Measurements from ENCODE around the gene KCNS1. TPM values are rescaled to one million over a fixed set of nuclear protein-coding genes. Genes with fewer than 3 reads are reported as not detected.

The KCNS1 gene
- total RNA-seq, 1 experiment from 2014 or later, result 1.2 TPM

GRCh38 chr20:45070932-45071632 is 29.8 kb downstream of the KCNS1 start (continued):
- no peak for TF ChIP-seq HMGXB4 (CRISPR knock-in tag; IDR thresholded peaks at IDR 0.05)
- no peak for TF ChIP-seq JAZF1 (CRISPR knock-in tag; IDR thresholded peaks at IDR 0.05)
- no peak for TF ChIP-seq GRHL2 (CRISPR knock-in tag; IDR thresholded peaks at IDR 0.05; ENCODE audit: insufficient replicate concordance, severe bottlenecking)
- no peak for TF ChIP-seq MLX (CRISPR knock-in tag; IDR thresholded peaks at IDR 0.05)

DNA sequence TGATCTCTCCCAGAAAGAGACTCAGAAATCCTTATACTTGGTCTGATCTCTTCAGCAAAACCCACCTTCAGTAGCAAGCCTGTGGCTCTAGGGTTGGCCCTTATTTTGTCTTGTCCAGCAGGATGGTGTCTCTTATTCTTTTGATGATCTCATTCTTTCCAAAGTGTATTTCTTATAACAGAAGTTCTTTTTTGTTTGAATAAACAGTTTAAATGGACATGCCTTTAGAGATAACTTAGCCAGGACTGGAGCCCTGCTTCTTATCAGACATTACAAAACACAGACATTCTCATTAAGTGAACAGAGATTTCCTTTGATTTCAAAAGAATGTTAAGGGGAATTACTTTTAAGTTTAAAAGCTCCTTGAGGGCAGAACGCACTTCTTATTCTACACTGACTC is 31.7 kb downstream of the KCNS1 start:
- DNase-seq (ENCODE audit: low spot score), result no peak
- no peaks in the 10 kb centered on the region for H3K27me3 Mint-ChIP-seq (ENCODE audit: low read depth)
- H3K27ac Mint-ChIP-seq, result no peak overlapping the region
- no peak overlapping the region for H3K4me3 Mint-ChIP-seq
- ChIA-PET CTCF (no interaction called here), POLR2A (no interaction called here)
- H3K4me1 Mint-ChIP-seq, result no peaks in the 10 kb centered on the region
- H3K36me3 Mint-ChIP-seq, result no peaks in the 10 kb centered on the region
- no peaks in the 10 kb centered on the region for H3K9me3 Mint-ChIP-seq
- no peak for ATAC-seq
- TF ChIP-seq ZNF425 (CRISPR knock-in tag; conservative IDR thresholded peaks at IDR 0.05), result no peak
- no peak for TF ChIP-seq ATF3 (CRISPR knock-in tag; conservative IDR thresholded peaks at IDR 0.05)
- no peak for TF ChIP-seq MXD4 (CRISPR knock-in tag; IDR thresholded peaks at IDR 0.05; ENCODE audit: borderline replicate concordance)
- TF ChIP-seq, protein P1, sequence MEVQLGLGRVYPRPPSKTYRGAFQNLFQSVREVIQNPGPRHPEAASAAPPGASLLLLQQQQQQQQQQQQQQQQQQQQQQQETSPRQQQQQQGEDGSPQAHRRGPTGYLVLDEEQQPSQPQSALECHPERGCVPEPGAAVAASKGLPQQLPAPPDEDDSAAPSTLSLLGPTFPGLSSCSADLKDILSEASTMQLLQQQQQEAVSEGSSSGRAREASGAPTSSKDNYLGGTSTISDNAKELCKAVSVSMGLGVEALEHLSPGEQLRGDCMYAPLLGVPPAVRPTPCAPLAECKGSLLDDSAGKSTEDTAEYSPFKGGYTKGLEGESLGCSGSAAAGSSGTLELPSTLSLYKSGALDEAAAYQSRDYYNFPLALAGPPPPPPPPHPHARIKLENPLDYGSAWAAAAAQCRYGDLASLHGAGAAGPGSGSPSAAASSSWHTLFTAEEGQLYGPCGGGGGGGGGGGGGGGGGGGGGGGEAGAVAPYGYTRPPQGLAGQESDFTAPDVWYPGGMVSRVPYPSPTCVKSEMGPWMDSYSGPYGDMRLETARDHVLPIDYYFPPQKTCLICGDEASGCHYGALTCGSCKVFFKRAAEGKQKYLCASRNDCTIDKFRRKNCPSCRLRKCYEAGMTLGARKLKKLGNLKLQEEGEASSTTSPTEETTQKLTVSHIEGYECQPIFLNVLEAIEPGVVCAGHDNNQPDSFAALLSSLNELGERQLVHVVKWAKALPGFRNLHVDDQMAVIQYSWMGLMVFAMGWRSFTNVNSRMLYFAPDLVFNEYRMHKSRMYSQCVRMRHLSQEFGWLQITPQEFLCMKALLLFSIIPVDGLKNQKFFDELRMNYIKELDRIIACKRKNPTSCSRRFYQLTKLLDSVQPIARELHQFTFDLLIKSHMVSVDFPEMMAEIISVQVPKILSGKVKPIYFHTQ (CRISPR knock-in tag; IDR thresholded peaks at IDR 0.05), result no peak
- TF ChIP-seq FOXP4 (CRISPR knock-in tag; IDR thresholded peaks at IDR 0.05), result no peak
- TF ChIP-seq PRRX2 (CRISPR knock-in tag; IDR thresholded peaks at IDR 0.05), result no peak
- TF ChIP-seq CTCF (IDR thresholded peaks at IDR 0.05), result no peak
- TF ChIP-seq, protein P2, sequence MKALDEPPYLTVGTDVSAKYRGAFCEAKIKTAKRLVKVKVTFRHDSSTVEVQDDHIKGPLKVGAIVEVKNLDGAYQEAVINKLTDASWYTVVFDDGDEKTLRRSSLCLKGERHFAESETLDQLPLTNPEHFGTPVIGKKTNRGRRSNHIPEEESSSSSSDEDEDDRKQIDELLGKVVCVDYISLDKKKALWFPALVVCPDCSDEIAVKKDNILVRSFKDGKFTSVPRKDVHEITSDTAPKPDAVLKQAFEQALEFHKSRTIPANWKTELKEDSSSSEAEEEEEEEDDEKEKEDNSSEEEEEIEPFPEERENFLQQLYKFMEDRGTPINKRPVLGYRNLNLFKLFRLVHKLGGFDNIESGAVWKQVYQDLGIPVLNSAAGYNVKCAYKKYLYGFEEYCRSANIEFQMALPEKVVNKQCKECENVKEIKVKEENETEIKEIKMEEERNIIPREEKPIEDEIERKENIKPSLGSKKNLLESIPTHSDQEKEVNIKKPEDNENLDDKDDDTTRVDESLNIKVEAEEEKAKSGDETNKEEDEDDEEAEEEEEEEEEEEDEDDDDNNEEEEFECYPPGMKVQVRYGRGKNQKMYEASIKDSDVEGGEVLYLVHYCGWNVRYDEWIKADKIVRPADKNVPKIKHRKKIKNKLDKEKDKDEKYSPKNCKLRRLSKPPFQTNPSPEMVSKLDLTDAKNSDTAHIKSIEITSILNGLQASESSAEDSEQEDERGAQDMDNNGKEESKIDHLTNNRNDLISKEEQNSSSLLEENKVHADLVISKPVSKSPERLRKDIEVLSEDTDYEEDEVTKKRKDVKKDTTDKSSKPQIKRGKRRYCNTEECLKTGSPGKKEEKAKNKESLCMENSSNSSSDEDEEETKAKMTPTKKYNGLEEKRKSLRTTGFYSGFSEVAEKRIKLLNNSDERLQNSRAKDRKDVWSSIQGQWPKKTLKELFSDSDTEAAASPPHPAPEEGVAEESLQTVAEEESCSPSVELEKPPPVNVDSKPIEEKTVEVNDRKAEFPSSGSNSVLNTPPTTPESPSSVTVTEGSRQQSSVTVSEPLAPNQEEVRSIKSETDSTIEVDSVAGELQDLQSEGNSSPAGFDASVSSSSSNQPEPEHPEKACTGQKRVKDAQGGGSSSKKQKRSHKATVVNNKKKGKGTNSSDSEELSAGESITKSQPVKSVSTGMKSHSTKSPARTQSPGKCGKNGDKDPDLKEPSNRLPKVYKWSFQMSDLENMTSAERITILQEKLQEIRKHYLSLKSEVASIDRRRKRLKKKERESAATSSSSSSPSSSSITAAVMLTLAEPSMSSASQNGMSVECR (CRISPR knock-in tag; IDR thresholded peaks at IDR 0.05; ENCODE audit: borderline replicate concordance), result no peak
- no peak for TF ChIP-seq SOX15 (CRISPR knock-in tag; IDR thresholded peaks at IDR 0.05)
- TF ChIP-seq RORB (CRISPR knock-in tag; IDR thresholded peaks at IDR 0.05), result no peak
- TF ChIP-seq, protein P3, sequence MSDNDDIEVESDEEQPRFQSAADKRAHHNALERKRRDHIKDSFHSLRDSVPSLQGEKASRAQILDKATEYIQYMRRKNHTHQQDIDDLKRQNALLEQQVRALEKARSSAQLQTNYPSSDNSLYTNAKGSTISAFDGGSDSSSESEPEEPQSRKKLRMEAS (CRISPR knock-in tag; IDR thresholded peaks at IDR 0.05), result no peak
- TF ChIP-seq, protein P4, sequence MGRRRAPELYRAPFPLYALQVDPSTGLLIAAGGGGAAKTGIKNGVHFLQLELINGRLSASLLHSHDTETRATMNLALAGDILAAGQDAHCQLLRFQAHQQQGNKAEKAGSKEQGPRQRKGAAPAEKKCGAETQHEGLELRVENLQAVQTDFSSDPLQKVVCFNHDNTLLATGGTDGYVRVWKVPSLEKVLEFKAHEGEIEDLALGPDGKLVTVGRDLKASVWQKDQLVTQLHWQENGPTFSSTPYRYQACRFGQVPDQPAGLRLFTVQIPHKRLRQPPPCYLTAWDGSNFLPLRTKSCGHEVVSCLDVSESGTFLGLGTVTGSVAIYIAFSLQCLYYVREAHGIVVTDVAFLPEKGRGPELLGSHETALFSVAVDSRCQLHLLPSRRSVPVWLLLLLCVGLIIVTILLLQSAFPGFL (CRISPR knock-in tag; IDR thresholded peaks at IDR 0.05; ENCODE audit: borderline replicate concordance), result no peak

Data from WTC11 (cell line).